Gastrocnemius medialis (tissue), 4 donors: ENCODE measurements around the gene LFNG. TPM values are rescaled to one million over a fixed set of nuclear protein-coding genes. Genes with fewer than 3 reads are reported as not detected.
A peak's percentile ranks its signal among the peaks of the same experiment; 100 is the strongest.
"Not testable (repeated sequence)": the region's sequence is repeated elsewhere in the genome, so short reads cannot be mapped to it uniquely, and the experiment has no call there.

Source experiments
- ATAC-seq, 2 donors: fragments of 150-250 bp; one replicate each; pipeline ENCODE4 v1.9.1; 2016
- DNase-seq, 2 donors: peaks; one replicate each; pipeline ENCODE4 v3.0.0-alpha.2; 2019
- H3K27ac ChIP-seq, 4 donors: fragments of 200-600 bp; sonication (generic); 1 replicate in 1 of 4; 2 replicates in 3 of 4; pipeline ENCODE4 v1.5.1; 2016 to 2018; ENCODE audit warnings: mild to moderate bottlenecking in 2 of 4, moderate library complexity in 1 of 4
- H3K27me3 ChIP-seq, 3 donors: fragments of 200-600 bp; sonication (generic) in 2 of 3; 1 replicate in 1 of 3; 2 replicates in 2 of 3; pipeline versions ENCODE4 v1.5.1 to v1.6.0; 2016 to 2019; ENCODE audit warnings: mild to moderate bottlenecking in 1 of 3, moderate library complexity in 1 of 3
- H3K36me3 ChIP-seq, 2 donors: fragments of 200-600 bp; sonication (generic) in 1 of 2; one replicate each; pipeline ENCODE4 v1.5.1; 2017 to 2018
- H3K4me1 ChIP-seq, 2 donors: fragments of 200-600 bp; sonication (generic) in 1 of 2; one replicate each; pipeline ENCODE4 v1.5.1; 2016 to 2017; ENCODE audit warnings: mild to moderate bottlenecking in 2 of 2
- H3K4me3 ChIP-seq, 4 donors: fragments of 200-600 bp; sonication (generic) in 3 of 4; 1 replicate in 1 of 4; 2 replicates in 3 of 4; pipeline ENCODE4 v1.5.1; 2016 to 2019; ENCODE audit warnings: mild to moderate bottlenecking in 2 of 4
- H3K9me3 ChIP-seq, 3 donors: fragments of 200-600 bp; sonication (generic) in 2 of 3; 1 replicate in 1 of 3; 2 replicates in 2 of 3; pipeline ENCODE4 v1.5.1; 2016 to 2019
- POLR2A ChIP-seq, 2 donors: fragments of 450-650 bp; IDR thresholded peaks; one replicate each; pipeline ENCODE4 v1.6.1; 2017; ENCODE audit warnings: antibody characterized with exemption in 2 of 2, mild to moderate bottlenecking in 2 of 2, moderate library complexity in 2 of 2
- in situ Hi-C, 4 donors: fragments of 200-750 bp; cut with MboI; loops; one replicate each; pipeline versions ENCODE4 v1.15.0 to v1.8.0; 2017; ENCODE audit warnings: low sequenced_read_pairs in 4 of 4
- intact Hi-C: fragments of 100-400 bp; cut with DNase I; formaldehyde crosslinking; loops from one replicate; pipeline ENCODE4 v1.15.1; 2023; ENCODE audit warnings: low total_unique reads
- total RNA-seq, 4 donors: library from RNA; depleted of rRNA; stranded (reverse); fragments of >200 nt; gene quantifications; one replicate each; pipeline versions ENCODE4 v1.1.0 to v1.2.3, GENCODE V29; 2016
- TF ChIP-seq, protein P1 (sequence below), 5 experiments: fragments of 450-650 bp in 3 of 5; fragments of 200-600 bp in 2 of 5; sonication (generic) in 2 of 5; IDR thresholded peaks in 4 of 5; conservative IDR thresholded peaks in 1 of 5; 1 replicate in 4 of 5; 2 replicates in 1 of 5; pipeline ENCODE4 v1.5.1; 2016 to 2019; ENCODE audit warnings: antibody characterized with exemption in 5 of 5, mild to moderate bottlenecking in 3 of 5, moderate library complexity in 3 of 5

Gene LFNG
- total RNA-seq, 4 donors from 2014 or later = 1.0 to 5.9 (median 1.7) TPM

DNA sequence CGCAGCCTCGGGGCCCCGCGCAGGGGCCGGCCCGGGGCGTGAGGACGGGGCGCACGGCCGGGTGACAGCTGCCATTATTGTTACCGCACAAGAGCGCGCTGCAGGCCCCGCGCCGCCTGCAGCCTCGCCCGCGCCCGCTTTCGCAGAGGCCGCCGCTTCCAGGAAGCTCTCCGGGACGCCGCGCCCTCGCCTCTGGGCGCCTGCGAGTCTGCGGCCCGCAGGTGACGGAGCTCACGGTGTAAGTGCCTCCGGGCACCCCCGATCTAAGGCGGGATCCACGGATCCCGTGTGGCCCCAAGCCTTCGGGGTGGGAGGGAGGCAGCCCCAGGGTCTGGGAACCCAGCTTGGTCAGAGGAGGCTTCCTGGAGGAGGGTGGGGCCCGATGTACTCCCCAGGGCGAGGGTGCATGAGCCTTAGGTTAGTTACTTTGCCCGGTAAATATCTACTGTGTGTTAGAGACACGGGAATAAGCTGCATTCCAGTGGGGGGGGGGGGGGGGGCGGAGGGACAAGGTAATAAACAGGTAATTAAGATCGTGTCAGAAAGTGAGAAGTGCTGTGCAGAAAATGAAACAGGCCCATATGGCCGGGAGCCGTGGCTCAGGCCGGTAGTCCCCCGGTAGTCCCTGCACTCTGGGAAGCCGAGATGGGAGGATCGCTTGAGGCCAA is 39.8 kb downstream of the LFNG start:
- DNase-seq = no peak
- H3K4me1 ChIP-seq = peaks cover 21 to 26% of the 10 kb centered on the region in 2 donors
- H3K36me3 ChIP-seq = no peaks in the 10 kb centered on the region
- H3K27ac ChIP-seq = peak overlapping the region; percentile 15 to 76 (median 58)
- intact Hi-C loops (loop anchor here (2.0 to 10.0 kb wide), 4 partner anchors 71 to 315 kb away; partner anchors contain the start of genes GRIFIN, MRM2, NUDT1 and SNX8), in situ Hi-C loops (no loop called here)
- peak overlapping the region; percentile 58 to 95 (median 72) for H3K4me3 ChIP-seq
- no peak for TF ChIP-seq POLR2A (IDR thresholded peaks at IDR 0.05)
- TF ChIP-seq, protein P1, sequence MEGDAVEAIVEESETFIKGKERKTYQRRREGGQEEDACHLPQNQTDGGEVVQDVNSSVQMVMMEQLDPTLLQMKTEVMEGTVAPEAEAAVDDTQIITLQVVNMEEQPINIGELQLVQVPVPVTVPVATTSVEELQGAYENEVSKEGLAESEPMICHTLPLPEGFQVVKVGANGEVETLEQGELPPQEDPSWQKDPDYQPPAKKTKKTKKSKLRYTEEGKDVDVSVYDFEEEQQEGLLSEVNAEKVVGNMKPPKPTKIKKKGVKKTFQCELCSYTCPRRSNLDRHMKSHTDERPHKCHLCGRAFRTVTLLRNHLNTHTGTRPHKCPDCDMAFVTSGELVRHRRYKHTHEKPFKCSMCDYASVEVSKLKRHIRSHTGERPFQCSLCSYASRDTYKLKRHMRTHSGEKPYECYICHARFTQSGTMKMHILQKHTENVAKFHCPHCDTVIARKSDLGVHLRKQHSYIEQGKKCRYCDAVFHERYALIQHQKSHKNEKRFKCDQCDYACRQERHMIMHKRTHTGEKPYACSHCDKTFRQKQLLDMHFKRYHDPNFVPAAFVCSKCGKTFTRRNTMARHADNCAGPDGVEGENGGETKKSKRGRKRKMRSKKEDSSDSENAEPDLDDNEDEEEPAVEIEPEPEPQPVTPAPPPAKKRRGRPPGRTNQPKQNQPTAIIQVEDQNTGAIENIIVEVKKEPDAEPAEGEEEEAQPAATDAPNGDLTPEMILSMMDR (IDR thresholded peaks at IDR 0.05 in 4 of 5, conservative IDR thresholded peaks at IDR 0.05 in 1 of 5) = no peak
- H3K9me3 ChIP-seq = no peaks in the 10 kb centered on the region
- peak in 1 of 2 donors; percentile 1 for ATAC-seq
- H3K27me3 ChIP-seq = no peaks in the 10 kb centered on the region

DNA sequence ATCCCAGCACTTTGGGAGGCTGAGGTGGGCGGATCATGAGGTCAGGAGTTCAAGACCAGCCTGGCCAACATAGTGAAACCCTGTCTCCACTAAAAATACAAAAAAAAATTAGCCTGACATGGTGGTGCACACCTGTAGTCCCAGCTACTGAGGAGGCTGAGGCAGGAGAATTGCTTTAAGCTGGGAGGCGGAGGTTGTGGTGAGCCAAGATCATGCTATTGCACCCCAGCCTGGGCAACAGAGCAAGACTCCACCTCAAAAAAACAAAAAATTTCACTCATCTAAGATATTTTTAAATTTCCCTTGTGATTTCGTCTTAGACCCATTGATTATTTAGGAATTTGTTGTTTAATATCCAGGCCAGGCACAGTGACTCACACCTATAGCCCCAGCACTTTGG is 44.4 kb downstream of the LFNG start:
- H3K36me3 ChIP-seq, intact Hi-C loops, DNase-seq, H3K4me3 ChIP-seq, H3K9me3 ChIP-seq, H3K27me3 ChIP-seq, H3K27ac ChIP-seq, ATAC-seq: not testable (repeated sequence)
- in situ Hi-C loops = loop anchor here in 2 of 4 donors (10.0 kb wide), 1 partner anchor 121 kb away; the partner anchor contains the start of gene AMZ1 (in 2 of the 2)
- peaks cover 12 to 18% of the 10 kb centered on the region in 2 donors for H3K4me1 ChIP-seq

DNA sequence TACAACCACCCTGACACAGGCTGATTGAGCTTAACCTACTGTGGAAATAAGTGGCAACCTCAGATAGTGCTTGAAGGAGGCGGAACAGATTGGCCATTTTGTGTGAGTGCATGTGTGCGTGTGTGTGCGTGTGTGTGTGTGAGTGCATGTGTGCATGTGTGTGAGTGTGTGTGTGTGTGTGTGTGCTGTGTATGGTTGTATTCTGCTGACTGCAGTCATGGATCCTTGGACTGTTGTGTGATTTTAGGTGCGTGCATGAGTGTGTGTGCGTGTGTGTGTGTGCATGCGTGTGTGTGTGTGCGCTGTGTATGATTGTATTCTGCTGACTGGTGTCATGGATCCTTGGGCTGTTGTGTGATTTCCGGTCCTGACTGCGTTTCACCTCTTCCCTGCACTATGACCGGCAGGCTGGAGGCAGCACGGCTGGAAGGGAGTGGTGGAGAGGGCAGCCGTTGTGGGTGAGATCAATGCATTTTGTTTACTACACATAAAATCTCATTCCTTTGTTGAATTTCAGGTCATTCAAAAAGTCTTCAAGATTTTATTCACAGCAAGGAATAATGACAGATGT is 45.5 kb downstream of the LFNG start:
- H3K27ac ChIP-seq = no peak overlapping the region
- H3K4me1 ChIP-seq = peaks cover 9 to 11% of the 10 kb centered on the region in 2 donors
- no peaks in the 10 kb centered on the region for H3K27me3 ChIP-seq
- no peak overlapping the region for H3K4me3 ChIP-seq
- ATAC-seq (no peak), DNase-seq (no peak)
- no peaks in the 10 kb centered on the region for H3K9me3 ChIP-seq
- no peak for TF ChIP-seq POLR2A (IDR thresholded peaks at IDR 0.05)
- TF ChIP-seq, protein P1 (IDR thresholded peaks at IDR 0.05 in 4 of 5, conservative IDR thresholded peaks at IDR 0.05 in 1 of 5) = no peak
- intact Hi-C loops (no loop called here), in situ Hi-C loops (loop anchor here in 2 of 4 donors (10.0 kb wide), 1 partner anchor 120 kb away; the partner anchor contains the start of gene AMZ1 (in 2 of the 2))
- no peaks in the 10 kb centered on the region for H3K36me3 ChIP-seq

DNA sequence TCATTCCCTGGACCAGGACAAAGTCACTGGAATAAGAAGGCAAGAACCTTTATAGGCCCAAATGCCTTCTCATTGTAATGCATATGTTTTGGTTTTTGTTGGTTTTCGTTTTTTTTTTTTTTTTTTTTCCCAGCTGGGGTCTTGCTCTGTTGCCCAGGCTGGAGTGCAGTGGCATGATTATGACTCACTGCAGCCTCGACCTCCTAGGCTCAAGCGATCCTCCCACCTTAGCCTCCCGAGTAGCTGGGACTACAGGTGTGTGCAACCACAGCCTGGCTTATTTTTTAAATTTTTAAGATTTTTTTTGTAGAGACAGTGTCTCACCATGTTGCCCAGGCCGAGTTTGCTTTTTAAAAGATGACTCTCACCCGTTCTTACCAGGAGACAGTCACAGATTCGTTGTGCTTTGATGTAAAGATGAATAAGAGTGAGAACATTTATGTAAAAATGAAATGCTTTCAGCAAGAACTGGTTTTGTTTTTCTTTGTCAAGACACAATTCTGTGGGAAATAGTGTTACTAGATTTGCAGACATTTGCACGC is 46.8 kb downstream of the LFNG start:
- Histone ChIP-seq H3K4me1 (peaks cover 6 to 8% of the 10 kb centered on the region in 2 donors), H3K4me3 (no peak overlapping the region), H3K36me3 (no peaks in the 10 kb centered on the region), H3K27ac (no peak overlapping the region), H3K27me3 (no peaks in the 10 kb centered on the region), H3K9me3 (no peaks in the 10 kb centered on the region)
- intact Hi-C loops (no loop called here), in situ Hi-C loops (loop anchor here in 2 of 4 donors (10.0 kb wide), 1 partner anchor 118 kb away; the partner anchor contains the start of gene AMZ1 (in 2 of the 2))
- TF ChIP-seq, protein P1 (IDR thresholded peaks at IDR 0.05 in 4 of 5, conservative IDR thresholded peaks at IDR 0.05 in 1 of 5) = no peak
- no peak for TF ChIP-seq POLR2A (IDR thresholded peaks at IDR 0.05)
- ATAC-seq (no peak), DNase-seq (no peak)
